GM18499 (cell line): ENCODE results near the gene FMN1.

Source experiments
- ATAC-seq: cut with Tn5 transposase; IDR thresholded peaks from one replicate; pipeline ENCODE4 v1.9.1; 2021; ENCODE audit warnings: moderate number of reproducible peaks; ENCODE audit not compliant: insufficient read depth, unreplicated experiment

FMN1 gene

GRCh38 chr15:33200444-33200843 lies 5.9 kb upstream of the FMN1 start:
- no peak for ATAC-seq

- no peak for ATAC-seq
Observed at GRCh38 chr15:33198541-33198940, 4.0 kb upstream of the FMN1 start.

- no peak for ATAC-seq
Observed at GRCh38 chr15:33197636-33198035, 3.1 kb upstream of the FMN1 start.

- ATAC-seq = no peak
Observed at GRCh38 chr15:33194237-33194636, 277 bp downstream of the FMN1 start.

- no peak for ATAC-seq
Observed at GRCh38 chr15:33191591-33191990, 2.9 kb downstream of the FMN1 start.

- ATAC-seq = no peak
Observed at GRCh38 chr15:33190539-33190938, 4.0 kb downstream of the FMN1 start.

GRCh38 chr15:33188641-33189257 lies 5.8 kb downstream of the FMN1 start:
- ATAC-seq = no peak

- no peak for ATAC-seq
Observed at GRCh38 chr15:33188159-33188558, 6.4 kb downstream of the FMN1 start.

GRCh38 chr15:33183334-33183733 lies 11.2 kb downstream of the FMN1 start:
- no peak for ATAC-seq

- ATAC-seq = no peak
Observed at GRCh38 chr15:33182926-33183325, 11.6 kb downstream of the FMN1 start.

- no peak for ATAC-seq
Observed at GRCh38 chr15:33182278-33182905, 12.1 kb downstream of the FMN1 start.

GRCh38 chr15:33179874-33180273 lies 14.6 kb downstream of the FMN1 start:
- no peak for ATAC-seq

- no peak for ATAC-seq
Observed at GRCh38 chr15:33171202-33171601, 23.3 kb downstream of the FMN1 start.

GRCh38 chr15:33169625-33170024 lies 24.9 kb downstream of the FMN1 start:
- ATAC-seq = no peak

GRCh38 chr15:33168444-33168843 lies 26.1 kb downstream of the FMN1 start:
- no peak for ATAC-seq

- no peak for ATAC-seq
Observed at GRCh38 chr15:33163816-33164215, 30.7 kb downstream of the FMN1 start.

- ATAC-seq = no peak
Observed at GRCh38 chr15:33161209-33161608, 33.3 kb downstream of the FMN1 start.

GRCh38 chr15:33160581-33161165 lies 33.8 kb downstream of the FMN1 start:
- ATAC-seq = no peak

- no peak for ATAC-seq
Observed at GRCh38 chr15:33159726-33160453, 34.6 kb downstream of the FMN1 start.

GRCh38 chr15:33158366-33158765 lies 36.1 kb downstream of the FMN1 start:
- ATAC-seq = no peak

GRCh38 chr15:33157371-33158037 lies 37.0 kb downstream of the FMN1 start:
- ATAC-seq = no peak
